CD4-positive, alpha-beta T cell treated with Interleukin-6 at 100 ng/mL for 8 hours (primary cell): Measurements from ENCODE around the gene FAM193A.
"Not testable (repeated sequence)": the region's sequence is repeated elsewhere in the genome, so short reads cannot be mapped to it uniquely, and the experiment has no call there.

Source experiments
- DNase-seq: peaks from one replicate; pipeline ENCODE4 v3.0.0-alpha.2; 2020; ENCODE audit warnings: mixed read lengths, low spot score

FAM193A gene

DNA sequence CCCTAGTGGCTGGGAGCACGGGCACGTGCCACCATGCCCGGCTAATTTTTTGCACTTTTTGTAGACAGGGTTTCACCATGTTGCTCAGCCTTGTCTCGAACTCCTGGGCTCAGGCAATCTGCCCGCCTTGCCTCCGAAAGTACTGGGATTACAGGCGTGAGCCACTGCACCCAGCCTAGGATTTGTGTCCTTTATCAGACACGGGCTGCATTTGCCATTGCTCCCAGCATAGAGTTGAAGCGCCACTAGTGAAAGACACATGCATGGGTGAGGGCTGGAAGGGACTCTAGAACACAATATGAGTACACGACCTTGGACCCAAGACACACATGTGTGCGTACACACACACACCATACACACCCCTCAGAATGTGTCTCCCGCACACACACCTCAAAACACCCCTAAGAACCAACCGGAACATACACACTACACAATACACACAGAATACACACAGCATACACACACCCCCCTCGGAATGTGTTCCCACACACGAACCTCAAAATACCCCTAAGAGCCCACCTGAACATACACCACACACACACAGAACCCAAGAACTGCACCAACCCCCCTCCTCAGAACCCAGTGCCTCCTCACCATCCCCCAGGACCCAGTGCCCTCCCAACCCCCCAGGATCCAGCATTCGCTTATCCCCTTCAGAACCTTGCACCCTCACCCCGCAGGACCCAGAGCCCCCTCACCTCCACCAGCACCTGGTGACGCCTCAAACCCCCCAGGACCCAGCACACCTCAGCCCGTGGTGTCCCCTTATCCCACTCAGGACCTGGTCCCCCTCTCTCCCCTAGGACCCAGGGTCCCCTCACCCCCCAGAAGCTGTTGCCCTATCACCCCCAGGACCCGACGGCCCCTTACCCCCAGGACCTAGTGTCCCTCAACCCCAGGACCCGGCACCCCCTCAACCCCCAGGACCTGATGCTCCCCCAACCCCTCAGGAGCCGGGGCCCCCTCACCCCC, 218.7 kb downstream of the FAM193A start:
- DNase-seq: no peak

DNA sequence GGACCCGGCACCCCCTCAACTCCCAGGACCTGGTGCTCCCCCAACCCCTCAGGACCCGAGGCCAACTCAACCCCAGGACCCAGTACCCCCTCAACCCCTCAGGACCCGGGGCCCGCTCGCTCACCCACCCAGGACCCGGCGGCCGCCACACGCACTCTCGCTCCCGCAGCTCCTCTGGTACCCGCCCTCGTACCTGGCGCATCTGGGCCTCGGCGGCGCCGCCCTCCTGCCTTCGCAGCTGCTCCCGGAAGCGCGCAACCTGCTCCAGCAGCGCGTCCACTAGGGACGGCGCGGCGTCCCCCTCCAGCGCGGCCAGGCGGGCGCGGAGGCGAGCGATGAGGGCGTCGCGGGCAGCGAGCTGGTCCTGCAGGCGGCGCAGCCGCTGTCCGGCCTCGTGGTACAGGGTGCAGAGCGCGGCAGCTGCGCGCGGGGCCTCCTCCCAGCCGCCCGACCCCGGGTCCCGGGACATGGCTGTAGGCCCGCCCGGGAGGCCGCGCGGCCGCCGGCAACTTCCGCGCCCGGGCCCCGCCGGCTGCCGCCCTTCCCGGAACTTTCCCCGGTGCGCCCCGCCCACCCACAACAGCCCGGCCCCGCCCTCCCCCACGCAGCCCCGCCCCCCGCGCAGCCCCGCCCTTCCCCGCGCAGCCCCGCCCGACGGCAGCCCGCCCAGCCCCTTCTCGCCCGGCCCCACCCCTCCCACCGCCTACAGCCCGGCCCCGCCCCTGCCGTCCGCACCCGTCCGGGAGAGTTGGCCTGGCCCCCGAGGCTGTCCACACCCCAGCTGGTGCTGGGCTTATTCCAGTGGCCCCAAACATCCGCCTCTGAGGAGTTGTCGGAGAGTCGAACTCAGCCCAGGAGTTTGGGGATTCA, 219.6 kb downstream of the FAM193A start, which contains the start of gene TNIP2:
Gene TNIP2, minus strand, starts transcription at position 516 of the 870 bp plus-strand sequence. Its CDS starts 47 bp downstream, at position 469.
- DNase-seq: peak; percentile 82

DNA sequence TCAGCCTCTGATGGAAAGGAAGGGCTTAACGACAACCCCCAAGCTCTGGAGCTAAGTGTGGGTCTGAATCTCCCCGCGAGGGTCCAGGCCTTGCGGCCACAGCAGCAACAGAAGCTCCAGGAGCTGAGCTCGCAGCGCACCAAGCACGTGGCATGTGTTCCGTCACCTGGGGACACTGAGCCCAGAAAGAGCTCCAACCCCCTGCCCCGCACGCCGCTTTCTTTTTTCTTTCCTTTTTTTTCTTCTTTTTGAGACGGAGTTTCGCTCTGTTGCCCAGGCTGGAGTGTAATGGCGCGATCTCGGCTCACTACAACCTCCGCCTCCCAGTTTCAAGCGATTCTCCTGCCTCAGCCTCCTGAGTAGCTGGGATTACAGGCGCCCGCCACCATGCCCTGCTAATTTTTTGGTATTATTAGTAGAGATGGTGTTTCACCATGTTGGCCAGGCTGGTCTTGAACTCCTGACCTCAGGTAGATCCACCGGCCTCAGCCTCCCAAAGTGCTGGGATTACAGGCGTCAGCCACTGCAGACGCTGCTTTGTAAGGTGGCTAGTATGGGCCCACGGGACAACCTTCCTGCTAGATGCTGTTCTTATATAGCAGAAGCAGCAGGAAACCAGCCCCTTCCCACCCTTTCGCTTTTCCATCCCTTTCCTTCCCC, 220.4 kb downstream of the FAM193A start:
- DNase-seq: no peak

DNA sequence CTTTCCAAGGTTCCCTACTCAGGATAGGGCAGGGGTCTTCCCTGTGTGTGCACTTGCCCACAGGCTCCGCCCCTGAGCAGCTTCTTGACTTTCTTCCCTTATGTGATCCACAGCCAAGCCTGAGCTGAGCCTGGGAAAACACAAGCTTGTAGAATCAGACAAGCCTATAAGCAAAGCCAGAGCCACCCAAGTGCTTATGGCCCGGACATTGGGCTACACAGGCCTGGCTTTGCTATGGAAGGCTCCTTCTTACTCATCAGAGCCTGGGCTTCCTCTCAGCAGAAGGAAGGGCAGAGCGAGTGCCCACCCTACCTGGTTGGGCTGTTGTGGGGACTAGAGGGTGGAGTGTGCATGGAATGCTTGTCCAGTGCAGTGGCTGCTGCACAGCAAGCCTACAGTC, 221.0 kb downstream of the FAM193A start:
- no peak for DNase-seq

DNA sequence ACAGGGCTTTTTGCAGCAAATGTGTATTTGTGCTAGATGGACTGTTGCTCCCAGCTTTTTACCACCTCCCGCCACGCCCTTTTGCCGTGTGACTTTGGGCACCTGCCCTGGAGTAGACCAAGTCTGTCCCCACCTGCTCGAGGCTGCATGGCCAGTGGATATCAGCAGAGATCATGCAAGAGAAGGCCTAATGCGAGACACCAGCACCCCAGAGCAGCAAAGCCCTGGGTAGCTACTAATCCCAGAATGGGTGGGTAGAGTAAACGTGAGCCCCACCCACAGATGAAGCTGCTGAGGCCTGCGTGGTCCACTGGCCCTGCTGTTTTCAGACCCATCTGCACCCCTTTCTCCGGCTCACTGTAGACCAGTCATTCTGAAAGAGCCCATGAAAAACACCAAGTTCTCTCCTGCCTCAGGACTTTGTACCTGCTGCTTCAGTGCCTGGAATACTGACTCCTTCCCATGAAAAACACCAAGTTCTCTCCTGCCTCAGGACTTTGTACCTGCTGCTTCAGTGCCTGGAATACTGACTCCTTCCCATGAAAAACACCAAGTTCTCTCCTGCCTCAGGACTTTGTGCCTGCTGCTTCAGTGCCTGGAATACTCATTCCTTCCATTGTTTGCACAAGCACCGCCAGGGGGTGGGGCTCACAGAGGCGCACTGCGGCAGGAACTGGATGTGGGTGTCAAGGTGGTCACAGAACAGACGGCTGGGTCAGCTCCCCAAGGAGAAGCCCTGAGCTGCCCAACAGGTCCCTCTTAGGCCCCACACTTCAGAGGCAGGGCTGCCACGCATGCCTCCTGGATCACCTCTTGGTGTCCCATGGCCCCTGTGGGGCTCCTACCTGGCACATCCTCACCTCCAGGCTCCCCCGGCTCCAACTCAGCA, 224.8 kb downstream of the FAM193A start:
- DNase-seq: no peak

DNA sequence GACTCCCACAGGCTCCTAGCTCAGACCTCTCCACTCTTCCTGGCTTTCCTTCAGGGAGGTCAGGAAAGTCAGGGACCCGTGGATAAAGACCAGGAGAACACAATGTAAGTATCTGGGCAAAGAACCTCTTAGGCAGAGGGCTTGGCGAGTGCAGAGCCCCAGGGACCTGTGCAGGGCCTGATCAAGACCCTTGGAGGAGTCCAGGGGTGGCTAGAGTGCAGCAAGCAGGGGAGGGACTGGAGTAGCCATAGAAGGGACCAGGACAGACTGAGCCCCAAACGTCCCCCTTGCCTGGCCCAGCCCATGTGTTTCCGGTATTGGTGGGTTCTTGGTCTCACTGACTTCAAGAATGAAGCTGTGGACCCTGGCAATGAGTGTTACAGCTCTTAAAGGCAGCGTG, 225.6 kb downstream of the FAM193A start:
- DNase-seq: no peak

DNA sequence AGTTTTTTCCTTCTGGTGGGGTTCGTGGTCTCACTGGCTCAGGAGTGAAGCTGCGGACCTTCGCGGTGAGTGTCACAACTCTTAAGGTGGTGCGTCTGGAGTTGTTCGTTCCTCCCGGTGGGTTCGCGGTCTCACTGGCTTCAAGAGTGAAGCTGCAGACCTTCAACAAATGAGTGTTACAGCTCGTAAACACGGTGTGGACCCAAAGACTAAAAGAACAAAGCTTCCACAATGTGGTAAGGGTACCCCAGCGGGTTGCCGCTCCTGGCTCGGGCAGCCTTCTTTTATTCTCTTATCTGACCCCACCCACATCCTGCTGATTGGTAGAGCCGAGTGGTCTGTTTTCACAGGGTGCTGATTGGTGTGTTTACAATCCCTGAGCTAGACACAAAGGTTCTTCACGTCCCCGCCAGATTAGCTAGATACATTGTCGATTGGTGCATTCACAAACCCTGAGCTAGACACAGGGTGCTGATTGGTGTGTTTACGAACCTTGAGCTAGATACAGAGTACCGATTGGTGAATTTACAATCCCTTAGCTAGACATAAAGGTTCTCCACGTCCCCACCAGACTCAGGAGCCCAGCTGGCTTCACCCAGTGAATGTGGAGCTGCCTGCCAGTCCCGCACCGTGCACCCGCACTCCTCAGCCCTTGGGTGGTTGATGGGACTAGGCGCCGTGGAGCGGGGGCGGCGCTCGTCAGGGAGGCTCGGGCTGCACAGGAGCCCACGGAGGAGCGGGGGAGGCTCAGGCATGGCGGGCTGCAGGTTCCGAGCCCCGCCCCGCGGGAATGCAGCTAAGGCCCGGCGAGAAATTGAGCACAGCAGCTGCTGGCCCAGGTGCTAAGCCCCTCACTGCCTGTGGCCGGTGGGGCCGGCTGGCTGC, 226.3 kb downstream of the FAM193A start:
- not testable (repeated sequence) for DNase-seq

DNA sequence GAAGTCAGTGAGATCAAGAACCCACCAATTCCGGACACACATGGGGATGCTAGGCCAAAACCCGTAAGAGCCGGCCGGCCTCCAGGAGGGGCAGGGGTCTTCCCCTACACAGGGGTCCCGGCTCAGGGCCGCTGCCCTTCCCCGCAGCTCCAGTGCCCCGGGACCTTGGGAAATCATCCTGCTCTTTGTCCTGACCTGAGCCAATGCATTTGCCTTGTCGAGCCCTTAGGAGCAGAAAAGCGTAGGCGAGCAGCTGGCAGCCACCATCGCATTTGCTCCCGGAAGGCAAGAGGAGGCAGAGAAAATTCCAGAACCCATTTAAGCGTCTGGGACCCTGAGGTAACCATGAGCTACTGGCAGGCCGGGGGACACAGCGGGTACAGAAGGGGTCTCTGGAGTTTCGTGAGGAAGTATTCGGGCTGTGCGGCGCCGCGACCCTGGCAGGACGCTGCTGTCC, 227.1 kb downstream of the FAM193A start:
- no peak for DNase-seq

DNA sequence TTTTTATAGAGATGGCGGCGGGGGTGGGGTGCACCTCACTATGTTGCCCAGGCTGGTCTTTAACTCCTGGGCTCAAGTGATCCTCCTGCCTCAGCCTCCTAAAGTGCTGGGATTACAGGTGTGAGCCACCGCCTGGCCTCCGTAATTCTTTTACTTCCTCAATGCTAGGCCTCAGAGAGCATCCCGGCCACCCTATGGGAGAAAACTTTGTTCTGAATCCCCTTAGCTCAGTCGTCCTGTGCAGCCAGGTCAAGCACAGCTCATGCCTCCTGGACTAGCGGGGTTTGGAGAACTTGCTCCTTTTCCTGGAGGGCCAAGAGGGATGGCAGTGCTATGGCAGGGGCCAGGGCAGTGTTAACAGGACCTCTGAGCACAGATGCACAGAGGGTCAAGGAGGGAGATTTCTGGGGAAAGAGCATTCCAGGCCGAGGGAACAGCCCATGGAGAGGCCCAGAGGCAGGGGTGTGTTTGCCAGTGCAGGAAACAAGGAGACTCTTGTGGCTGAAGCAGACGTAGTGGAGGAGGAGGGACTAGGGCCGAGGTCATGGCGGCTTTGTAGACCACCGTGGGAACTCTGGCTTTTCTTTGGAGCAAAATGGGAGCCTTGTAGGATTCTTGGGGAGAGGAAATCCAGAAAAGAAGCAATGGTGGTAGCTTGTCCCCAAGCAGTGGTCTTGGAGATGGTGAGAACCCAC, 229.5 kb downstream of the FAM193A start:
- DNase-seq: no peak

DNA sequence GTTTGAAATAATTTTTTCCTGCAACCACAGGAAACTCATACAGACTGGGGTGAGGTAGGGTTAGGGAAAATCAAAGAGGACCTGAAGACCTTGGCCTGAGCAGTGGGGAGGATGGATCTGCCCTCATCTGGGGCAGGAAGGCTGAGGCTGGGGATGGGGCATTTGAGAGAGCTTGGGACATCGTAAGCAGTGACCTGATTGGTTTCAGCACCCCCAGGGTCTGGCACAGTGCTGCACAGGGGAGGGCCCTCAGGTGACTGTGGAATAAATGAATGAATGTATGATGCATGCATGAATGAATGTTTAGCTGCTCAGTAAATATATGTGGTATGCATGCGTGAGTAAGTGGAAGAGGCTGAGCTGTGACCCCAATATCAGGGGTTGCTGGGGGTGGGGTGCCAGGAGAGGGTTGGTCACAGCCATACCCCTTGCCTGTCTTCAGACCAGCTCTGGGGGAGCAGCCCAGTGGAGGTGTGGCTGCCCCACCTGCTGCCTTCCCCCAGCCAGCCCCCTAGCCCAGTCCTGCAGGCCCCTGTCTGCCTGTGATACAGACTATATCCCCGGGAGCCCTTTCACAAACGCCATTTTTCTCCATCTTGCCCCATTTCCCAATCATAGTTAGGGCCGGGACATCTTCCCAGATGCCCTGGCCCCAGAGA, 230.7 kb downstream of the FAM193A start:
- no peak for DNase-seq

DNA sequence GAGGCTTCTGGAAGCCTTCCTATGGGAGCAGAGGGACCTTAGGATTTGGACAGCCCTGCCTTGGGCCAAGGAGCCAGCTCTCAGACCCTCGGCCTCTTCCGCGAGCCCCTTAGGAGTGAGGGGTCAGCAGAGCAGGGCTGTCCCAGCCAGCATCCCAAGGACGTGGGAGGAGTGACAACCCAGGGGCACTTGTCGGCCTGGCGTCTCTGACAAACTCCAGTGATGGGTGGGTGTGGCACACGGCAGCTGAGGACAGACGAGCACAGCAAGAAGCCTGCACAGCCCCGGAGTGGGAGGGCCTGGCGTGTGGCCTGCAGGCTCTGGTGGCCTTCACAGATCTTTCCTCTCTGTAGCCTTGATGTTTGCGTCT, 231.2 kb downstream of the FAM193A start:
- no peak for DNase-seq

DNA sequence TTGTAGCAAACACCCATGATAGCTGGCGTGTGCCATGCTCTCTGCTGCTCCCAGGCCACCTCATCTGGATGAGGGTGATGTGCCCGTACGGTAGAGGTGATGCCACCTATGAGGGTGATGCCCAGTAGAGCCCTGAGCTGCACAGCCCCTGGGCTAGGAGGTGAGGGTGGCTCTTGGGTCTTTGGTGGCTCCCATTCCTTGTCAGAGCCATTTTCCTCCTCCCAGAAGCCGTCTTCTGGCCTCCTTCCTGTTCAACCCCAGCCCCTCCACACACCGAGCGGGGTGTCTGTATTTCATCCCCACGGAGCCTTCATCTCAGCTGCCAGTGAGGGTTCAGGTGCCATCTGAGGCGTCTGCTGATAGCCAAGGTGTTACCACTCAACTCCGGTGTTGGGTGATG, 231.7 kb downstream of the FAM193A start:
- no peak for DNase-seq

DNA sequence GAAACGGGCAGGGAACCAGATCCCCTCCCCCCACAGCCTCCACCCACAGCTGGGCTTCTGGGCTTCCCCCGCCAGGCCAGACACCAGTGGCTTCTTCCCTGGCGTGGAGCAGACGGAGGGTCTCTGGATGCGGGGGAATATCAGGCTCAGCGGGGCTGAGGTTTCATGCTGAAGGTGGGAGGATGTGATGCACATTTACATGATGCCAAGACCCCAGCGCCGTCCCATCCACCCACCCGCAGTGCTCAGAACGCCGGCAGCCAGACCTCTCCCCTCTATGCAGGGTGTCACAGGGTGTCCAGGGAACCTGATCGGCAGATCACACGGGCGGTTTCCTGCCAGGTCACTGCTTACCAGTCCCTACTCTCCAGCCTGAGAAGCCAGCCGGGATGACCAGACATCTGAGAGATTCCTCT, 232.5 kb downstream of the FAM193A start:
- DNase-seq: no peak

DNA sequence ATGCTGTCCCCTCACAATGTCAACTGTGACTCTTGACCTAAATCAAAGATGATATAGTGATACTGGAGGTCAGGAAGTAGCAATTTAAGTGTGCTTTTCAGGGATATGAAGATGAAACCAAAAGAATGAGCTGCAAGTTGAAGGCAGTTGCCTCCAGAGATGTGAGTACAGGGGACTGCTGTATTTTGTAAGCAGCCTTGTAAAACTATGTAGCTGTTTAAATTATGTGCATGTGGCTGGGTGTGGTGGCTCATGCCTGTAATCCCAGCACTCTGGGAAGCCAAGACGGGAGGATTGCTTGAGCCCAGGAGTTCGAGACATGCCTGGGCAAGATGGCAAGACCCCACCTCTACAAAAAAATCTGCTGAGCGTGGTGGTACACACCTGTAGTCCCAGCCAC, 234.8 kb downstream of the FAM193A start:
- no peak for DNase-seq

DNA sequence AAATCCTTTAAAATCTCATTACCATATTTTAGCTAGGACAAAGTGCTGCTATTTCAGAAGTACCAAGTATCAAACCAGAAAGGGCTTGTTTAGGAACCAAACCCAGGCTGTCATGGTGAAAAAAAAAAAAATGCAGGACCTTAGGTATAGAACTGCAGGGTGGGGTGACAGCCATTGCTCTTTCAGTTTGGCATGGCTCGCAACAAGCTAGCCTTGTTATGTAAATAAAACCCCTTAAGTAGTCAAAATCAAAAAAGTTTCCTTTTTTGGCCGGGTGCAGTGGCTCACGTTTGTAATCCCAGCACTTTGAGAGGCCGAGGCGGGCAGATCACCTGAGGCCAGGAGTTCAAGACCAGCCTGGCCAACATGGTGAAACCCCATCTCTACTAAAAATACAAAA, 244.2 kb downstream of the FAM193A start:
- not testable (repeated sequence) for DNase-seq

DNA sequence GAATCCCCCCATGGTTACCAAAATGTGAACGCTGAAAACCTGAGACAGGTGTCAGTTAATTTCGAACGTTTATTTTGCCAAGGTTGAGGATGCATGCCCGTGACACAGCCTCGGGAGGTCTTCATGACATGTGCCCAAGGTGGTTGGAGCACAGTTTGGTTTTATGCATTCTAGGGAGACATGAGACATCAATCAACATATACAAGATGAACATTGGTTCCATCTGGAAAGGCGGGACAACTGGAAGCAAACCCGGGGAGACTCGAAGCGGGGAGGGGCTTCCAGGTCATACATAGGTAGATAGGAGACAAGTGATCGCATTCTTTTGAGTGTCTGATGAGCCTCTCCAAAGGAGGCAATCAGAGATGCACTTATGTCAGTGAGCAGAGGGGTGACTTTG, 245.5 kb downstream of the FAM193A start:
- no peak for DNase-seq
